SK-N-SH treated with all-trans-retinoic acid at 6 μM for 48 hours (cell line): ENCODE measurements around the gene PPA2.

Experiments
- ATAC-seq: fragments of 200-7000 bp; cut with Tn5 transposase; 3 replicates; pipeline ENCODE4 v1.9.1; 2020; ENCODE audit warnings: mild to moderate bottlenecking, moderate library complexity
- ARNTL ChIP-seq: fragments of 450-650 bp; formaldehyde crosslinking; IDR thresholded peaks from 2 replicates; pipeline ENCODE4 v1.5.0; 2020; ENCODE audit warnings: low read depth, mild to moderate bottlenecking, moderate library complexity, borderline replicate concordance
- CREB5 ChIP-seq: fragments of 250-450 bp; sonication (Bioruptor Pico); IDR thresholded peaks from 2 replicates; pipeline ENCODE4 v1.5.1; 2020; ENCODE audit warnings: low read depth, mild to moderate bottlenecking, moderate library complexity
- CSDC2 ChIP-seq: fragments of 250-450 bp; sonication (Bioruptor Pico); IDR thresholded peaks from 2 replicates; pipeline ENCODE4 v1.5.0; 2020; ENCODE audit warnings: mild to moderate bottlenecking, moderate library complexity
- ESRRG ChIP-seq: fragments of 250-450 bp; sonication (Bioruptor Pico); IDR thresholded peaks from 2 replicates; pipeline ENCODE4 v1.6.1; 2021; ENCODE audit warnings: mild to moderate bottlenecking
- GLIS3 ChIP-seq: fragments of 250-450 bp; sonication (Bioruptor Pico); IDR thresholded peaks from 2 replicates; pipeline ENCODE4 v1.5.0; 2020; ENCODE audit warnings: mild to moderate bottlenecking, moderate library complexity
- ISL1 ChIP-seq: fragments of 250-450 bp; sonication (Bioruptor Pico); IDR thresholded peaks from 2 replicates; pipeline ENCODE4 v2.1.2; 2022; ENCODE audit warnings: mild to moderate bottlenecking, moderate library complexity
- OSR1 ChIP-seq: fragments of 250-450 bp; sonication (Bioruptor Pico); IDR thresholded peaks from 2 replicates; pipeline ENCODE4 v1.8.0; 2022; ENCODE audit warnings: moderate library complexity, mild to moderate bottlenecking, inconsistent platforms
- PATZ1 ChIP-seq: fragments of 250-450 bp; sonication (Bioruptor Pico); IDR thresholded peaks from 2 replicates; pipeline ENCODE4 v1.8.0; 2020; ENCODE audit warnings: mild to moderate bottlenecking, moderate library complexity, borderline replicate concordance
- POU6F1 ChIP-seq: fragments of 250-450 bp; sonication (Bioruptor Pico); IDR thresholded peaks from 2 replicates; pipeline ENCODE4 v1.8.0; 2021; ENCODE audit warnings: low read depth, mild to moderate bottlenecking, moderate library complexity, borderline replicate concordance
- PPARA ChIP-seq: fragments of 250-450 bp; sonication (Bioruptor Pico); IDR thresholded peaks from 2 replicates; pipeline ENCODE4 v1.5.0; 2020; ENCODE audit warnings: mild to moderate bottlenecking, borderline replicate concordance
- RARB ChIP-seq: fragments of 250-450 bp; sonication (Bioruptor Pico); IDR thresholded peaks from 2 replicates; pipeline ENCODE4 v1.8.0; 2021; ENCODE audit warnings: mild to moderate bottlenecking, moderate library complexity
- SNAI2 ChIP-seq: fragments of 250-450 bp; sonication (Bioruptor Pico); IDR thresholded peaks from 2 replicates; pipeline ENCODE4 v1.5.0; 2020; ENCODE audit warnings: mild to moderate bottlenecking, moderate library complexity
- TCF4 ChIP-seq: fragments of 250-450 bp; sonication (Bioruptor Pico); IDR thresholded peaks from 2 replicates; pipeline ENCODE4 v1.8.0; 2021; ENCODE audit warnings: mild to moderate bottlenecking, moderate library complexity, borderline replicate concordance
- TOX ChIP-seq: fragments of 250-450 bp; sonication (Bioruptor Pico); IDR thresholded peaks from 2 replicates; pipeline ENCODE4 v1.8.0; 2021; ENCODE audit warnings: mild to moderate bottlenecking, moderate library complexity, borderline replicate concordance
- ZFP3 ChIP-seq: fragments of 250-450 bp; sonication (Bioruptor Pico); IDR thresholded peaks from 2 replicates; pipeline ENCODE4 v1.5.0; 2020; ENCODE audit warnings: mild to moderate bottlenecking, moderate library complexity
- ZFP30 ChIP-seq: fragments of 450-650 bp; formaldehyde crosslinking; IDR thresholded peaks from 2 replicates; pipeline ENCODE4 v1.5.0; 2022; ENCODE audit warnings: mild to moderate bottlenecking, moderate library complexity
- ZNF565 ChIP-seq: fragments of 450-650 bp; formaldehyde crosslinking; conservative IDR thresholded peaks from 2 replicates; pipeline ENCODE4 v1.5.0; 2020; ENCODE audit warnings: low read depth, mild to moderate bottlenecking, moderate library complexity
- ZNF70 ChIP-seq: fragments of 450-650 bp; formaldehyde crosslinking; IDR thresholded peaks from 2 replicates; pipeline ENCODE4 v1.5.0; 2020; ENCODE audit warnings: mild to moderate bottlenecking, moderate library complexity
- ZNF8 ChIP-seq: fragments of 450-650 bp; formaldehyde crosslinking; IDR thresholded peaks from 2 replicates; pipeline ENCODE4 v1.5.0; 2020; ENCODE audit warnings: mild to moderate bottlenecking, moderate library complexity
- TF ChIP-seq, protein P1 (sequence below): fragments of 250-450 bp; sonication (Bioruptor Pico); IDR thresholded peaks from 2 replicates; pipeline ENCODE4 v1.5.1; 2021; ENCODE audit warnings: mild to moderate bottlenecking, moderate library complexity

PPA2 gene

DNA sequence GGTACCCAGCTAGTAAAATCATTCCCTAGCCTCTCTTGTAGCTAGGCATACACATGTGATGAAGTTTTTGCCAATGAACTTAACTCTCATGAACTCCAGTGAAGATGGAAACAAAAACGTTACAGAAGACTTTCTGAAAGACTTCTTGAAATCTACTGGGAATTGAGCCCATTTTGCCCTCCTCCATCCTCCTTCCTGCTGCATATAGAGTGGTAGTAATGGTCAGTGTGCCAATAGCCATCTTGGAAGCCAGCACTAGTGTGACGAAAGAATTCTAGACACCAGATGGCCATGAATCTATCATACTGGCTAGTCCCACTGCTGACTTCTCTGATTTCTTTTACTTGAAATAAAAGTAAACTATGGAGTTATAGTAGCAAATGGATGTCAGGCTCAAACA is 30.9 kb upstream of the PPA2 start:
- no peak for TF ChIP-seq ZFP3
- no peak for TF ChIP-seq ISL1
- no peak for TF ChIP-seq ESRRG (CRISPR knock-in tag)
- no peak for TF ChIP-seq TCF4 (CRISPR knock-in tag)
- no peak for TF ChIP-seq ZNF565
- TF ChIP-seq SNAI2 (CRISPR knock-in tag) = no peak
- TF ChIP-seq POU6F1 (CRISPR knock-in tag) = no peak
- TF ChIP-seq CSDC2 = no peak
- no peak for TF ChIP-seq TOX
- TF ChIP-seq RARB = no peak
- TF ChIP-seq ZNF70 = no peak
- no peak for TF ChIP-seq ZFP30 (CRISPR knock-in tag)
- TF ChIP-seq ZNF8 (CRISPR knock-in tag) = no peak
- TF ChIP-seq PPARA (CRISPR knock-in tag) = no peak
- TF ChIP-seq OSR1 = no peak
- TF ChIP-seq, protein P1, sequence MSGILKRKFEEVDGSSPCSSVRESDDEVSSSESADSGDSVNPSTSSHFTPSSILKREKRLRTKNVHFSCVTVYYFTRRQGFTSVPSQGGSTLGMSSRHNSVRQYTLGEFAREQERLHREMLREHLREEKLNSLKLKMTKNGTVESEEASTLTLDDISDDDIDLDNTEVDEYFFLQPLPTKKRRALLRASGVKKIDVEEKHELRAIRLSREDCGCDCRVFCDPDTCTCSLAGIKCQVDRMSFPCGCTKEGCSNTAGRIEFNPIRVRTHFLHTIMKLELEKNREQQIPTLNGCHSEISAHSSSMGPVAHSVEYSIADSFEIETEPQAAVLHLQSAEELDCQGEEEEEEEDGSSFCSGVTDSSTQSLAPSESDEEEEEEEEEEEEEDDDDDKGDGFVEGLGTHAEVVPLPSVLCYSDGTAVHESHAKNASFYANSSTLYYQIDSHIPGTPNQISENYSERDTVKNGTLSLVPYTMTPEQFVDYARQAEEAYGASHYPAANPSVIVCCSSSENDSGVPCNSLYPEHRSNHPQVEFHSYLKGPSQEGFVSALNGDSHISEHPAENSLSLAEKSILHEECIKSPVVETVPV (CRISPR knock-in tag) = no peak
- TF ChIP-seq PATZ1 (CRISPR knock-in tag) = no peak
- TF ChIP-seq, all 23 proteins: peak for 0
- no peak for ATAC-seq

- no peak for ATAC-seq
- no peak for TF ChIP-seq PPARA (CRISPR knock-in tag)
- no peak for TF ChIP-seq ZNF8 (CRISPR knock-in tag)
- no peak for TF ChIP-seq ARNTL
- no peak for TF ChIP-seq ISL1
Observed at GRCh38 chr4:105503484-105503883, 29.6 kb upstream of the PPA2 start.

- ATAC-seq = no peak
- no peak for TF ChIP-seq GLIS3 (CRISPR knock-in tag)
- TF ChIP-seq PATZ1 (CRISPR knock-in tag) = no peak
- no peak for TF ChIP-seq OSR1
- no peak for TF ChIP-seq POU6F1 (CRISPR knock-in tag)
- no peak for TF ChIP-seq SNAI2 (CRISPR knock-in tag)
- no peak for TF ChIP-seq PPARA (CRISPR knock-in tag)
- no peak for TF ChIP-seq ESRRG (CRISPR knock-in tag)
- no peak for TF ChIP-seq CREB5
- no peak for TF ChIP-seq ZNF70
- TF ChIP-seq, all 23 proteins: peak for 0
Observed at GRCh38 chr4:105496899-105497298, 23.0 kb upstream of the PPA2 start.

- no peak for ATAC-seq
- TF ChIP-seq PATZ1 (CRISPR knock-in tag) (no peak), ESRRG (CRISPR knock-in tag) (no peak)
Observed at GRCh38 chr4:105495667-105496066, 21.8 kb upstream of the PPA2 start.
